ENCODE results near the gene UQCRC2. TPM values are rescaled to one million over a fixed set of nuclear protein-coding genes. Genes with fewer than 3 reads are reported as not detected.

Gene UQCRC2
- polyA plus RNA-seq, 1 donor (not counting 4 experiments of a cell fraction or from before 2014, with no cell fraction given) = 255 TPM

GRCh38 chr16:21989751-21990150 lies 36.6 kb downstream of the UQCRC2 start:
- no peak overlapping the region for H3K4me3 ChIP-seq (ENCODE audit: control insufficient read depth in 2 of 3, extremely low read depth in 1 of 3, insufficient read depth in 2 of 3, low read depth in 1 of 3, low read length in 3 of 3)
- no peaks in the 10 kb centered on the region for H3K9me3 ChIP-seq (ENCODE audit: control insufficient read depth, low read depth, low read length)
- FAIRE-seq = no peak
- no peaks in the 10 kb centered on the region for H4K20me1 ChIP-seq (ENCODE audit: control insufficient read depth, extremely low read depth, insufficient read depth, low read length)
- H3K4me1 ChIP-seq (ENCODE audit: control insufficient read depth, extremely low read depth, insufficient read depth, low read length) = no peaks in the 10 kb centered on the region
- H3K27me3 ChIP-seq (ENCODE audit: control insufficient read depth, extremely low read depth, insufficient read depth, low read length) = no peaks in the 10 kb centered on the region
- no peak overlapping the region for H3K9ac ChIP-seq (ENCODE audit: control insufficient read depth, extremely low read depth, insufficient read depth, low read length)
- no peaks in the 10 kb centered on the region for H3K9me1 ChIP-seq (ENCODE audit: control insufficient read depth, extremely low read depth, insufficient read depth, low read length)
- no peak overlapping the region for H3K4me2 ChIP-seq (ENCODE audit: control insufficient read depth, extremely low read depth, insufficient read depth, low read depth, low read length)
- no peak overlapping the region for H2AFZ ChIP-seq (ENCODE audit: control insufficient read depth, low read length)
- dilution Hi-C loops (cut with MboI; ENCODE audit: extremely low pct_ligation_motif_present, low sequenced_read_pairs) = no loop called here
- H3K79me2 ChIP-seq (ENCODE audit: control insufficient read depth, insufficient read depth, low read length) = no peaks in the 10 kb centered on the region
- no peak overlapping the region for H3K27ac ChIP-seq (ENCODE audit: control insufficient read depth, insufficient read depth, low read length)
- no peak for TF ChIP-seq EZH2 (IDR thresholded peaks at IDR 0.05; ENCODE audit: low read length)
- TF ChIP-seq CTCF (optimal IDR thresholded peaks at IDR 0.05 in 1 of 3, IDR thresholded peaks at IDR 0.05 in 1 of 3, conservative IDR thresholded peaks at IDR 0.05 in 1 of 3; ENCODE audit: extremely low read depth in 1 of 3, insufficient read depth in 2 of 3, low read length in 3 of 3) = no peak
- no peak for DNase-seq (ENCODE audit: low read depth, low spot score)
- H3K36me3 ChIP-seq (ENCODE audit: control insufficient read depth in 2 of 2, extremely low read depth in 1 of 2, insufficient read depth in 2 of 2, low read length in 2 of 2) = peaks cover 0 to 4% of the 10 kb centered on the region in 2 experiments

- Histone ChIP-seq H3K9me3 (ENCODE audit: control insufficient read depth, low read depth, low read length) (no peaks in the 10 kb centered on the region), H3K27ac (ENCODE audit: control insufficient read depth, insufficient read depth, low read length) (no peak overlapping the region), H3K79me2 (ENCODE audit: control insufficient read depth, insufficient read depth, low read length) (no peaks in the 10 kb centered on the region), H3K4me1 (ENCODE audit: control insufficient read depth, extremely low read depth, insufficient read depth, low read length) (no peaks in the 10 kb centered on the region), H3K9me1 (ENCODE audit: control insufficient read depth, extremely low read depth, insufficient read depth, low read length) (no peaks in the 10 kb centered on the region), H4K20me1 (ENCODE audit: control insufficient read depth, extremely low read depth, insufficient read depth, low read length) (no peaks in the 10 kb centered on the region), H3K4me3 (ENCODE audit: control insufficient read depth in 2 of 3, extremely low read depth in 1 of 3, insufficient read depth in 2 of 3, low read depth in 1 of 3, low read length in 3 of 3) (no peak overlapping the region), H3K27me3 (ENCODE audit: control insufficient read depth, extremely low read depth, insufficient read depth, low read length) (no peaks in the 10 kb centered on the region), H3K9ac (ENCODE audit: control insufficient read depth, extremely low read depth, insufficient read depth, low read length) (no peak overlapping the region), H3K4me2 (ENCODE audit: control insufficient read depth, extremely low read depth, insufficient read depth, low read depth, low read length) (no peak overlapping the region), H2AFZ (ENCODE audit: control insufficient read depth, low read length) (no peak overlapping the region), H3K36me3 (ENCODE audit: control insufficient read depth in 2 of 2, extremely low read depth in 1 of 2, insufficient read depth in 2 of 2, low read length in 2 of 2) (peaks cover 0 to 2% of the 10 kb centered on the region in 2 experiments)
- FAIRE-seq (no peak), DNase-seq (ENCODE audit: low read depth, low spot score) (no peak)
- dilution Hi-C loops (cut with MboI; ENCODE audit: extremely low pct_ligation_motif_present, low sequenced_read_pairs) = no loop called here
- no peak for TF ChIP-seq CTCF (optimal IDR thresholded peaks at IDR 0.05 in 1 of 3, IDR thresholded peaks at IDR 0.05 in 1 of 3, conservative IDR thresholded peaks at IDR 0.05 in 1 of 3; ENCODE audit: extremely low read depth in 1 of 3, insufficient read depth in 2 of 3, low read length in 3 of 3)
- TF ChIP-seq EZH2 (IDR thresholded peaks at IDR 0.05; ENCODE audit: low read length) = no peak
Measured at GRCh38 chr16:21990381-21990944, 37.3 kb downstream of the UQCRC2 start.
